Activated T-helper 1 cell treated with anti-CD3 and anti-CD28 coated beads, Interleukin-12 subunit alpha, Interleukin-12 subunit beta, Interleukin-2, Interleukin-4 antibody, amounts not matched to agents 30 ng/mL and 10 ng/mL and 1 ng/mL, durations not matched to agents 14 hours and 24 hours and 36 hours (primary cell): ENCODE measurements around the gene FDX1. TPM values are rescaled to one million over a fixed set of nuclear protein-coding genes. Genes with fewer than 3 reads are reported as not detected.

Experiments used
- DNase-seq: peaks from one replicate; pipeline ENCODE4 v3.0.0; 2021; ENCODE audit warnings: low spot score
- H3K27ac Mint-ChIP-seq: one replicate; pipeline ENCODE4 v1.8.0; 2021; ENCODE audit warnings: mild to moderate bottlenecking, mixed read lengths
- H3K27me3 Mint-ChIP-seq: one replicate; pipeline ENCODE4 v1.8.0; 2022; ENCODE audit warnings: mild to moderate bottlenecking, moderate library complexity, mixed read lengths; ENCODE audit not compliant: insufficient read depth
- H3K36me3 Mint-ChIP-seq: one replicate; pipeline ENCODE4 v1.8.0; 2021; ENCODE audit warnings: low read depth, mixed read lengths
- H3K4me1 Mint-ChIP-seq: one replicate; pipeline ENCODE4 v1.8.0; 2021; ENCODE audit warnings: low read depth, mixed read lengths
- H3K4me3 Mint-ChIP-seq: one replicate; pipeline ENCODE4 v1.8.0; 2021; ENCODE audit warnings: mild to moderate bottlenecking, moderate library complexity, mixed read lengths
- H3K9me3 Mint-ChIP-seq: one replicate; pipeline ENCODE4 v1.8.0; 2021; ENCODE audit warnings: mixed read lengths
- intact Hi-C: fragments of 100-400 bp; cut with micrococcal nuclease; formaldehyde crosslinking; loops from one replicate; pipeline ENCODE4 v1.15.1; 2024
- total RNA-seq: library from RNA; stranded (reverse); gene quantifications from 2 replicates; pipeline ENCODE4 v1.2.3, GENCODE V29; 2022

The FDX1 gene
- total RNA-seq, 1 donor from 2014 or later, result 14.2 TPM

GRCh38 chr11:110422306-110422905 lies 7.3 kb upstream of the FDX1 start:
- Mint-ChIP-seq H3K36me3 (no peaks in the 10 kb centered on the region), H3K27ac (no peak overlapping the region), H3K4me1 (no peaks in the 10 kb centered on the region), H3K9me3 (peaks cover 23% of the 10 kb centered on the region), H3K27me3 (peaks cover 4% of the 10 kb centered on the region), H3K4me3 (no peak overlapping the region)
- DNase-seq, result no peak
- intact Hi-C loops, result no loop called here

- H3K27ac Mint-ChIP-seq, result no peak overlapping the region
- intact Hi-C loops, result no loop called here
- peaks cover 2% of the 10 kb centered on the region for H3K27me3 Mint-ChIP-seq
Measured at GRCh38 chr11:110424775-110425444, 4.8 kb upstream of the FDX1 start.

GRCh38 chr11:110425751-110426545 lies 3.8 kb upstream of the FDX1 start:
- intact Hi-C loops, result no loop called here
- H3K4me3 Mint-ChIP-seq, result no peak overlapping the region
- no peaks in the 10 kb centered on the region for H3K36me3 Mint-ChIP-seq
- H3K4me1 Mint-ChIP-seq, result peaks cover 20% of the 10 kb centered on the region
- peaks cover 2% of the 10 kb centered on the region for H3K27me3 Mint-ChIP-seq
- H3K27ac Mint-ChIP-seq, result no peak overlapping the region
- no peak for DNase-seq
- peaks cover 14% of the 10 kb centered on the region for H3K9me3 Mint-ChIP-seq

More at GRCh38 chr11:110424775-110425444, 4.8 kb upstream of the FDX1 start:
- H3K36me3 Mint-ChIP-seq, result no peaks in the 10 kb centered on the region
- DNase-seq, result no peak
- peaks cover 23% of the 10 kb centered on the region for H3K9me3 Mint-ChIP-seq
- peaks cover 15% of the 10 kb centered on the region for H3K4me1 Mint-ChIP-seq
- H3K4me3 Mint-ChIP-seq, result no peak overlapping the region

- H3K27me3 Mint-ChIP-seq, result peaks cover 2% of the 10 kb centered on the region
- H3K9me3 Mint-ChIP-seq, result no peaks in the 10 kb centered on the region
- no peak overlapping the region for H3K27ac Mint-ChIP-seq
- H3K4me1 Mint-ChIP-seq, result peaks cover 41% of the 10 kb centered on the region
- intact Hi-C loops, result no loop called here
- no peak for DNase-seq
- peaks cover 7% of the 10 kb centered on the region for H3K36me3 Mint-ChIP-seq
- peak overlapping the region; percentile 84 for H3K4me3 Mint-ChIP-seq
Measured at GRCh38 chr11:110428040-110428439, 1.7 kb upstream of the FDX1 start.

- intact Hi-C loops, result loop anchor here (1.0 kb wide), 4 partner anchors 24 to 483 kb away; no protein-coding TSS in a partner anchor
- H3K4me3 Mint-ChIP-seq, result peak overlapping the region; percentile 84
- peaks cover 51% of the 10 kb centered on the region for H3K4me1 Mint-ChIP-seq
- peak overlapping the region; percentile 60 for H3K27ac Mint-ChIP-seq
- H3K27me3 Mint-ChIP-seq, result no peaks in the 10 kb centered on the region
- no peaks in the 10 kb centered on the region for H3K9me3 Mint-ChIP-seq
- H3K36me3 Mint-ChIP-seq, result peaks cover 8% of the 10 kb centered on the region
- DNase-seq, result no peak
Measured at GRCh38 chr11:110428956-110429730, 605 bp upstream of the FDX1 start.

- DNase-seq, result no peak
- intact Hi-C loops, result loop anchor here (1.0 to 10.0 kb wide), 5 partner anchors 133 to 947 kb away; partner anchors contain the start of genes POU2AF1 and ZC3H12C
- peaks cover 8% of the 10 kb centered on the region for H3K36me3 Mint-ChIP-seq
- H3K4me1 Mint-ChIP-seq, result peaks cover 56% of the 10 kb centered on the region
- peak overlapping the region; percentile 98 for H3K27ac Mint-ChIP-seq
- H3K9me3 Mint-ChIP-seq, result no peaks in the 10 kb centered on the region
- H3K27me3 Mint-ChIP-seq, result no peaks in the 10 kb centered on the region
- peak overlapping the region; percentile 99 for H3K4me3 Mint-ChIP-seq
Measured at GRCh38 chr11:110430267-110431050, 711 bp downstream of the FDX1 start.

GRCh38 chr11:110431051-110431672 lies 1.4 kb downstream of the FDX1 start:
- peak overlapping the region; percentile 99 for H3K4me3 Mint-ChIP-seq
- intact Hi-C loops, result loop anchor here (5.0 to 10.0 kb wide), 4 partner anchors 179 to 946 kb away; partner anchors contain the start of genes POU2AF1 and ZC3H12C
- no peaks in the 10 kb centered on the region for H3K27me3 Mint-ChIP-seq
- peak overlapping the region; percentile 98 for H3K27ac Mint-ChIP-seq
- H3K36me3 Mint-ChIP-seq, result peaks cover 9% of the 10 kb centered on the region
- no peak for DNase-seq
- peaks cover 56% of the 10 kb centered on the region for H3K4me1 Mint-ChIP-seq
- H3K9me3 Mint-ChIP-seq, result no peaks in the 10 kb centered on the region

GRCh38 chr11:110431674-110432073 lies 1.9 kb downstream of the FDX1 start:
- Mint-ChIP-seq H3K36me3 (peaks cover 9% of the 10 kb centered on the region), H3K4me3 (peak overlapping the region; percentile 99), H3K9me3 (no peaks in the 10 kb centered on the region), H3K27me3 (no peaks in the 10 kb centered on the region), H3K4me1 (peaks cover 56% of the 10 kb centered on the region), H3K27ac (no peak overlapping the region)
- intact Hi-C loops, result loop anchor here (5.0 to 10.0 kb wide), 4 partner anchors 179 to 946 kb away; partner anchors contain the start of genes POU2AF1 and ZC3H12C
- no peak for DNase-seq

- Mint-ChIP-seq H3K27me3 (no peaks in the 10 kb centered on the region), H3K4me3 (peak overlapping the region; percentile 38), H3K4me1 (peaks cover 63% of the 10 kb centered on the region), H3K9me3 (no peaks in the 10 kb centered on the region), H3K27ac (no peak overlapping the region), H3K36me3 (peaks cover 15% of the 10 kb centered on the region)
- DNase-seq, result no peak
- intact Hi-C loops, result loop anchor here (1.0 to 10.0 kb wide), 7 partner anchors 57 to 944 kb away; partner anchors contain the start of genes POU2AF1 and ZC3H12C
Measured at GRCh38 chr11:110432713-110433392, 3.1 kb downstream of the FDX1 start.

- Mint-ChIP-seq H3K4me3 (no peak overlapping the region), H3K9me3 (no peaks in the 10 kb centered on the region), H3K4me1 (peaks cover 62% of the 10 kb centered on the region), H3K27ac (no peak overlapping the region), H3K27me3 (no peaks in the 10 kb centered on the region), H3K36me3 (peaks cover 19% of the 10 kb centered on the region)
- no peak for DNase-seq
- intact Hi-C loops, result loop anchor here (1.0 to 10.0 kb wide), 8 partner anchors 57 to 944 kb away; partner anchors contain the start of genes POU2AF1 and ZC3H12C
Measured at GRCh38 chr11:110433393-110434333, 3.9 kb downstream of the FDX1 start.
